HL-60 (cell line): ENCODE measurements around the gene GPC5.

ENCODE experiments used
- DNase-seq, 2 experiments: peaks; one replicate each; pipeline ENCODE4 v3.0.0-alpha.2; 2010 to 2020; ENCODE audit warnings: low read depth in 1 of 2, low spot score in 1 of 2
- H3K27ac ChIP-seq: fragments of 250-450 bp; sonication (Bioruptor Pico); replicated peaks from 2 replicates; pipeline ENCODE4 v1.5.1; 2020; ENCODE audit warnings: mild to moderate bottlenecking, moderate library complexity
- H3K27me3 ChIP-seq: fragments of 250-450 bp; sonication (Bioruptor Pico); 2 replicates; pipeline ENCODE4 v1.5.1; 2021; ENCODE audit warnings: mild to moderate bottlenecking, moderate library complexity; ENCODE audit not compliant: insufficient read depth, poor library complexity, severe bottlenecking
- H3K4me3 ChIP-seq: replicated peaks from 2 replicates; pipeline ENCODE4 v1.5.1; 2011; ENCODE audit warnings: mild to moderate bottlenecking, control low read depth, low read length; ENCODE audit not compliant: insufficient read depth
- CTCF ChIP-seq: IDR thresholded peaks from one replicate; pipeline ENCODE4 v1.5.1; 2011; ENCODE audit warnings: low read length, control low read depth, inconsistent platforms; ENCODE audit not compliant: insufficient read depth
- GABPA ChIP-seq: IDR thresholded peaks from 2 replicates; pipeline ENCODE4 v1.6.1; 2012; ENCODE audit warnings: low read depth
- POLR2AphosphoS5 ChIP-seq: IDR thresholded peaks from 2 replicates; pipeline ENCODE4 v1.6.1; 2012; ENCODE audit warnings: low read depth
- REST ChIP-seq: IDR thresholded peaks from 2 replicates; pipeline ENCODE4 v1.6.1; 2012; ENCODE audit warnings: low read depth; ENCODE audit not compliant: insufficient replicate concordance
- SPI1 ChIP-seq: IDR thresholded peaks from 2 replicates; pipeline ENCODE4 v1.6.1; 2012; ENCODE audit warnings: low read depth, mild to moderate bottlenecking, borderline replicate concordance

Gene GPC5

GRCh38 chr13:91586609-91587008 is 188.2 kb downstream of the GPC5 start:
- H3K27ac ChIP-seq: no peak overlapping the region
- H3K4me3 ChIP-seq: no peak overlapping the region
- no peak for DNase-seq
- H3K27me3 ChIP-seq: no peaks in the 10 kb centered on the region
- no peak for TF ChIP-seq CTCF
- no peak for TF ChIP-seq GABPA
- no peak for TF ChIP-seq SPI1
- TF ChIP-seq REST: no peak
- no peak for TF ChIP-seq POLR2AphosphoS5

GRCh38 chr13:91588541-91588940 is 190.1 kb downstream of the GPC5 start:
- no peak overlapping the region for H3K27ac ChIP-seq
- no peak for TF ChIP-seq POLR2AphosphoS5
- TF ChIP-seq REST: no peak
- no peak for TF ChIP-seq SPI1
- no peak for TF ChIP-seq CTCF
- TF ChIP-seq GABPA: no peak
- H3K4me3 ChIP-seq: no peak overlapping the region
- DNase-seq: no peak
- H3K27me3 ChIP-seq: no peaks in the 10 kb centered on the region

- Histone ChIP-seq H3K4me3 (no peak overlapping the region), H3K27me3 (no peaks in the 10 kb centered on the region), H3K27ac (no peak overlapping the region)
- TF ChIP-seq REST (no peak), CTCF (no peak), SPI1 (no peak), POLR2AphosphoS5 (no peak), GABPA (no peak)
- no peak for DNase-seq
Observed at GRCh38 chr13:91592056-91593014, 193.9 kb downstream of the GPC5 start.
